HL-60 (cell line): ENCODE measurements around the gene GDAP1L1.

ENCODE experiments used
- POLR2AphosphoS5 ChIP-seq: IDR thresholded peaks from 2 replicates; pipeline ENCODE4 v1.6.1; 2012; ENCODE audit warnings: low read depth
- TF ChIP-seq, protein P1 (sequence below): IDR thresholded peaks from 2 replicates; pipeline ENCODE4 v1.6.1; 2012; ENCODE audit warnings: low read depth; ENCODE audit not compliant: insufficient replicate concordance
- TF ChIP-seq, protein P2 (sequence below): IDR thresholded peaks from one replicate; pipeline ENCODE4 v1.5.1; 2011; ENCODE audit warnings: low read length, control low read depth, inconsistent platforms; ENCODE audit not compliant: insufficient read depth

DNA sequence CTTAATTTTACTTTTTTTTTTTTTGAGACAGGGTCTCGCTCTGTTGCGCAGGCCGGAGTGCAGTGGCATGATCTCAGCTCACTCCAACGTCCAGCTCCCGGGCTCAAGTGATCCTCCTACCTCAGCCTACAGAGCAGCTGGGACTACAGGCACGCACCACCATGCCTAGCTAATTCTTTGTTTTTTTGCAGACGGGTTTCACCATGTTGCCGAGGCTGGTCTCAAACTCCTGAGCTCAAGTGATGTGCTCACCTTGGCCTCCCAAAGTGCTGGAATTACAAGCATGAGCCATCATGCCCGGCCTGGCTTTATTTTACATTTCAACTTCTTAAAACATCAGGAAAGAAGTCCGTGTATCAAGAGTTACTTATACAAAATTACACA is 42.3 kb upstream of the GDAP1L1 start:
- TF ChIP-seq, protein P1, sequence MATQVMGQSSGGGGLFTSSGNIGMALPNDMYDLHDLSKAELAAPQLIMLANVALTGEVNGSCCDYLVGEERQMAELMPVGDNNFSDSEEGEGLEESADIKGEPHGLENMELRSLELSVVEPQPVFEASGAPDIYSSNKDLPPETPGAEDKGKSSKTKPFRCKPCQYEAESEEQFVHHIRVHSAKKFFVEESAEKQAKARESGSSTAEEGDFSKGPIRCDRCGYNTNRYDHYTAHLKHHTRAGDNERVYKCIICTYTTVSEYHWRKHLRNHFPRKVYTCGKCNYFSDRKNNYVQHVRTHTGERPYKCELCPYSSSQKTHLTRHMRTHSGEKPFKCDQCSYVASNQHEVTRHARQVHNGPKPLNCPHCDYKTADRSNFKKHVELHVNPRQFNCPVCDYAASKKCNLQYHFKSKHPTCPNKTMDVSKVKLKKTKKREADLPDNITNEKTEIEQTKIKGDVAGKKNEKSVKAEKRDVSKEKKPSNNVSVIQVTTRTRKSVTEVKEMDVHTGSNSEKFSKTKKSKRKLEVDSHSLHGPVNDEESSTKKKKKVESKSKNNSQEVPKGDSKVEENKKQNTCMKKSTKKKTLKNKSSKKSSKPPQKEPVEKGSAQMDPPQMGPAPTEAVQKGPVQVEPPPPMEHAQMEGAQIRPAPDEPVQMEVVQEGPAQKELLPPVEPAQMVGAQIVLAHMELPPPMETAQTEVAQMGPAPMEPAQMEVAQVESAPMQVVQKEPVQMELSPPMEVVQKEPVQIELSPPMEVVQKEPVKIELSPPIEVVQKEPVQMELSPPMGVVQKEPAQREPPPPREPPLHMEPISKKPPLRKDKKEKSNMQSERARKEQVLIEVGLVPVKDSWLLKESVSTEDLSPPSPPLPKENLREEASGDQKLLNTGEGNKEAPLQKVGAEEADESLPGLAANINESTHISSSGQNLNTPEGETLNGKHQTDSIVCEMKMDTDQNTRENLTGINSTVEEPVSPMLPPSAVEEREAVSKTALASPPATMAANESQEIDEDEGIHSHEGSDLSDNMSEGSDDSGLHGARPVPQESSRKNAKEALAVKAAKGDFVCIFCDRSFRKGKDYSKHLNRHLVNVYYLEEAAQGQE: no peak
- TF ChIP-seq, protein P2, sequence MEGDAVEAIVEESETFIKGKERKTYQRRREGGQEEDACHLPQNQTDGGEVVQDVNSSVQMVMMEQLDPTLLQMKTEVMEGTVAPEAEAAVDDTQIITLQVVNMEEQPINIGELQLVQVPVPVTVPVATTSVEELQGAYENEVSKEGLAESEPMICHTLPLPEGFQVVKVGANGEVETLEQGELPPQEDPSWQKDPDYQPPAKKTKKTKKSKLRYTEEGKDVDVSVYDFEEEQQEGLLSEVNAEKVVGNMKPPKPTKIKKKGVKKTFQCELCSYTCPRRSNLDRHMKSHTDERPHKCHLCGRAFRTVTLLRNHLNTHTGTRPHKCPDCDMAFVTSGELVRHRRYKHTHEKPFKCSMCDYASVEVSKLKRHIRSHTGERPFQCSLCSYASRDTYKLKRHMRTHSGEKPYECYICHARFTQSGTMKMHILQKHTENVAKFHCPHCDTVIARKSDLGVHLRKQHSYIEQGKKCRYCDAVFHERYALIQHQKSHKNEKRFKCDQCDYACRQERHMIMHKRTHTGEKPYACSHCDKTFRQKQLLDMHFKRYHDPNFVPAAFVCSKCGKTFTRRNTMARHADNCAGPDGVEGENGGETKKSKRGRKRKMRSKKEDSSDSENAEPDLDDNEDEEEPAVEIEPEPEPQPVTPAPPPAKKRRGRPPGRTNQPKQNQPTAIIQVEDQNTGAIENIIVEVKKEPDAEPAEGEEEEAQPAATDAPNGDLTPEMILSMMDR: no peak
- TF ChIP-seq POLR2AphosphoS5: no peak
